ENCODE measurements around the gene MC1R. TPM values are rescaled to one million over a fixed set of nuclear protein-coding genes. Genes with fewer than 3 reads are reported as not detected.

The MC1R gene
- total RNA-seq, 2 donors from 2014 or later: 4.6 to 5.1 TPM

GRCh38 chr16:89936981-89937380 is 18.3 kb downstream of the MC1R start:
- no peak for DNase-seq (ENCODE audit: low spot score in 2 of 2)
- Mint-ChIP-seq H3K36me3 (no peaks in the 10 kb centered on the region), H3K9me3 (no peaks in the 10 kb centered on the region), H3K27ac (no peak overlapping the region)
- ATAC-seq: no peak

GRCh38 chr16:89938175-89938885 is 19.7 kb downstream of the MC1R start:
- no peak overlapping the region for H3K27ac Mint-ChIP-seq
- no peak for ATAC-seq

GRCh38 chr16:89944773-89945172 is 26.1 kb downstream of the MC1R start:
- no peak for DNase-seq (ENCODE audit: low spot score in 2 of 2)
- no peaks in the 10 kb centered on the region for H3K36me3 Mint-ChIP-seq
- H3K9me3 Mint-ChIP-seq: no peaks in the 10 kb centered on the region
- no peak overlapping the region for H3K27ac Mint-ChIP-seq
- ATAC-seq: no peak

More at GRCh38 chr16:89938175-89938885, 19.7 kb downstream of the MC1R start:
- Mint-ChIP-seq H3K9me3 (no peaks in the 10 kb centered on the region), H3K36me3 (no peaks in the 10 kb centered on the region)
- no peak for DNase-seq (ENCODE audit: low spot score in 2 of 2)

GRCh38 chr16:89945654-89946053 is 27.0 kb downstream of the MC1R start:
- no peak for ATAC-seq
- no peak for DNase-seq (ENCODE audit: low spot score in 2 of 2)
- no peaks in the 10 kb centered on the region for H3K36me3 Mint-ChIP-seq
- no peak overlapping the region for H3K27ac Mint-ChIP-seq
- no peaks in the 10 kb centered on the region for H3K9me3 Mint-ChIP-seq

- ATAC-seq (no peak), DNase-seq (ENCODE audit: low spot score in 2 of 2) (no peak)
- H3K36me3 Mint-ChIP-seq: no peaks in the 10 kb centered on the region
- H3K9me3 Mint-ChIP-seq: no peaks in the 10 kb centered on the region
- H3K27ac Mint-ChIP-seq: no peak overlapping the region
Observed at GRCh38 chr16:89946515-89946914, 27.9 kb downstream of the MC1R start.

- no peak for ATAC-seq
- no peaks in the 10 kb centered on the region for H3K36me3 Mint-ChIP-seq
- peak overlapping the region in 1 of 2 donors; percentile 59 for H3K27ac Mint-ChIP-seq
Observed at GRCh38 chr16:89949121-89949742, 30.6 kb downstream of the MC1R start.

GRCh38 chr16:89949756-89950155 is 31.1 kb downstream of the MC1R start:
- no peak for DNase-seq (ENCODE audit: low spot score in 2 of 2)
- ATAC-seq: no peak
- Mint-ChIP-seq H3K27ac (peak overlapping the region in 1 of 2 donors; percentile 59), H3K9me3 (no peaks in the 10 kb centered on the region), H3K36me3 (no peaks in the 10 kb centered on the region)

More at GRCh38 chr16:89949121-89949742, 30.6 kb downstream of the MC1R start:
- DNase-seq (ENCODE audit: low spot score in 2 of 2): no peak
- no peaks in the 10 kb centered on the region for H3K9me3 Mint-ChIP-seq

GRCh38 chr16:89951509-89951908 is 32.8 kb downstream of the MC1R start:
- Mint-ChIP-seq H3K9me3 (no peaks in the 10 kb centered on the region), H3K27ac (no peak overlapping the region), H3K36me3 (no peaks in the 10 kb centered on the region)
- no peak for ATAC-seq
- DNase-seq (ENCODE audit: low spot score in 2 of 2): no peak

- no peak for DNase-seq (ENCODE audit: low spot score in 2 of 2)
- Mint-ChIP-seq H3K9me3 (no peaks in the 10 kb centered on the region), H3K27ac (no peak overlapping the region), H3K36me3 (no peaks in the 10 kb centered on the region)
- no peak for ATAC-seq
Observed at GRCh38 chr16:89952049-89952448, 33.4 kb downstream of the MC1R start.

- Mint-ChIP-seq H3K9me3 (no peaks in the 10 kb centered on the region), H3K36me3 (no peaks in the 10 kb centered on the region), H3K27ac (peak overlapping the region in 1 of 2 donors; percentile 29)
- ATAC-seq (no peak), DNase-seq (ENCODE audit: low spot score in 2 of 2) (no peak)
Observed at GRCh38 chr16:89952551-89952950, 33.9 kb downstream of the MC1R start.

- Mint-ChIP-seq H3K27ac (peak overlapping the region in 1 of 2 donors; percentile 55), H3K9me3 (no peaks in the 10 kb centered on the region), H3K36me3 (peaks cover 0 to 8% of the 10 kb centered on the region in 2 donors)
- DNase-seq (ENCODE audit: low spot score in 2 of 2) (no peak), ATAC-seq (no peak)
Observed at GRCh38 chr16:89953671-89954406, 35.2 kb downstream of the MC1R start.

GRCh38 chr16:89954462-89954861 is 35.8 kb downstream of the MC1R start:
- H3K27ac Mint-ChIP-seq: no peak overlapping the region
- ATAC-seq: no peak
- no peak for DNase-seq (ENCODE audit: low spot score in 2 of 2)
- no peaks in the 10 kb centered on the region for H3K9me3 Mint-ChIP-seq
- H3K36me3 Mint-ChIP-seq: peaks cover 0 to 9% of the 10 kb centered on the region in 2 donors

- ATAC-seq: no peak
- no peak for DNase-seq (ENCODE audit: low spot score in 2 of 2)
- no peaks in the 10 kb centered on the region for H3K9me3 Mint-ChIP-seq
- peak overlapping the region in 1 of 2 donors; percentile 41 for H3K27ac Mint-ChIP-seq
- peaks cover 0 to 9% of the 10 kb centered on the region in 2 donors for H3K36me3 Mint-ChIP-seq
Observed at GRCh38 chr16:89955001-89955685, 36.5 kb downstream of the MC1R start.

GRCh38 chr16:89956505-89957215 is 38.0 kb downstream of the MC1R start:
- Mint-ChIP-seq H3K9me3 (no peaks in the 10 kb centered on the region), H3K36me3 (peaks cover 0 to 9% of the 10 kb centered on the region in 2 donors), H3K27ac (peak overlapping the region; percentile 44 to 72)
- ATAC-seq: no peak
- DNase-seq (ENCODE audit: low spot score in 2 of 2): no peak

GRCh38 chr16:89957216-89957785 is 38.6 kb downstream of the MC1R start:
- Mint-ChIP-seq H3K36me3 (peaks cover 0 to 9% of the 10 kb centered on the region in 2 donors), H3K27ac (peak overlapping the region in 1 of 2 donors; percentile 72), H3K9me3 (no peaks in the 10 kb centered on the region)
- DNase-seq (ENCODE audit: low spot score in 2 of 2) (no peak), ATAC-seq (no peak)

GRCh38 chr16:89958068-89958467 is 39.4 kb downstream of the MC1R start:
- Mint-ChIP-seq H3K27ac (peak overlapping the region in 1 of 2 donors; percentile 51), H3K9me3 (no peaks in the 10 kb centered on the region), H3K36me3 (peaks cover 0 to 9% of the 10 kb centered on the region in 2 donors)
- DNase-seq (ENCODE audit: low spot score in 2 of 2): no peak
- ATAC-seq: peak; percentile 54 to 69
